K562 (cell line): Measurements from ENCODE around the gene USP10. TPM values are rescaled to one million over a fixed set of nuclear protein-coding genes. Genes with fewer than 3 reads are reported as not detected.

Experiments
- CBX8 ChIP-seq: fragments of 200-600 bp; sonication (generic); IDR thresholded peaks from 2 replicates; pipeline ENCODE4 v1.6.1; 2012; ENCODE audit warnings: borderline replicate concordance, mixed run types, low read depth, mild to moderate bottlenecking, moderate library complexity, mixed read lengths, low read length, control low read depth, inconsistent platforms; ENCODE audit not compliant: poor library complexity, severe bottlenecking; ENCODE audit errors: extremely low read depth
- CHCHD3 ChIP-seq: fragments of 250-450 bp; sonication (Bioruptor Pico); IDR thresholded peaks from 2 replicates; pipeline ENCODE4 v2.1.2; 2022; ENCODE audit warnings: mild to moderate bottlenecking
- DDX20 ChIP-seq: fragments of 450-650 bp; IDR thresholded peaks from 2 replicates; pipeline ENCODE4 v1.6.1; 2016; ENCODE audit warnings: missing genetic modification characterization, low read depth, mild to moderate bottlenecking, missing compliant biosample characterization, moderate library complexity
- E2F4 ChIP-seq: sonication (generic); formaldehyde crosslinking; IDR thresholded peaks from 2 replicates; pipeline ENCODE4 v1.8.0; 2022; ENCODE audit warnings: mild to moderate bottlenecking, low read depth, missing genetic modification reagents
- GTF2B ChIP-seq: IDR thresholded peaks from 2 replicates; pipeline ENCODE4 v1.6.1; 2011; ENCODE audit not compliant: insufficient read length; ENCODE audit errors: extremely low read depth
- HINFP ChIP-seq: fragments of 450-650 bp; conservative IDR thresholded peaks from 2 replicates; pipeline ENCODE4 v1.6.1; 2016; ENCODE audit warnings: missing genetic modification characterization, low read depth, mild to moderate bottlenecking, control low read depth, missing compliant biosample characterization
- JUNB ChIP-seq: fragments of 450-650 bp; formaldehyde crosslinking; conservative IDR thresholded peaks from 2 replicates; pipeline ENCODE4 v1.4.0; 2020; ENCODE audit warnings: mild to moderate bottlenecking
- SIRT6 ChIP-seq: IDR thresholded peaks from one replicate; pipeline ENCODE4 v1.6.1; 2012; ENCODE audit warnings: low read depth, mild to moderate bottlenecking, control low read depth, inconsistent platforms, low read length, moderate library complexity
- SMARCA4 ChIP-seq: fragments of 450-650 bp; IDR thresholded peaks from 2 replicates; pipeline ENCODE4 v1.6.1; 2016
- SMARCE1 ChIP-seq: fragments of 450-650 bp; IDR thresholded peaks from 2 replicates; pipeline ENCODE4 v1.7.1; 2016; ENCODE audit warnings: mild to moderate bottlenecking
- polyA plus RNA-seq, 8 experiments: library from polyadenylated mRNA; depleted of rRNA in 4 of 8; stranded (reverse) in 5 of 8; unstranded in 3 of 8; fragments of >200 nt; fragmentation: Nextera tagmentation in 2 of 8; fragmentation: Illumina TruSeq in 1 of 8; extraction: Ambion mirVana in 2 of 8; extraction: Trizol in 1 of 8; gene quantifications; 2 replicates each; pipeline versions ENCODE4 v1.2.1 to v1.2.3, GENCODE V29; 2011 to 2014; ENCODE audit warnings: inconsistent platforms in 1 of 8, missing spikeins in 1 of 8
- total RNA-seq, 7 experiments: library from RNA; depleted of rRNA in 6 of 7; stranded (reverse); fragments of >200 nt in 6 of 7; fragmentation: Illumina TruSeq in 2 of 7; extraction: Trizol in 2 of 7; gene quantifications; 2 replicates each; pipeline versions ENCODE4 v1.2.1 to v1.2.3, GENCODE V29; 2011 to 2021; ENCODE audit warnings: low replicate concordance in 1 of 7

The USP10 gene
- total and polyA plus RNA-seq, 9 of the 15 experiments (the other 6 are each of a cell fraction or from before 2014, with no cell fraction given): 61.7 to 197 (median 116) TPM

DNA sequence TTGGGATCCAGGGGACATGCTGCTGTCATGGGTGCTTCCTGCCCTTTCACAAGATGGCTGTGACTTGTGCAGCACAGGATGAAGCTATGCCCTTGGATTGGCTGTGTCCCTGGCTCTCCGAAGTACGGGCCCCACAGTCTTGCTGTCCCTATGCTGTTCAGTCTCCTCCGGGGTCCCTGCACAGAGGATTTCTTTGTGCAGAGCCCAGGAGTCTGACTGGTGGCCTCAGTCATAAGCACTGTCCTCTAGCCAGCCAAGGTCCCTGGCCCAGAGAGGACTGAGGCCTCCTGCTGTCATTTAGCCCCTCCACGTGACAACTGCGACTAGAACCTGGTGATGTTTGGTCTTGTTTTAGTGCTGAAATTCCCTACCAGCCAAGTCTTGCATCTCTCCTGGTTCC lies 77.6 kb downstream of the USP10 start (continued):
- TF ChIP-seq SMARCA4: no peak
- no peak for TF ChIP-seq GTF2B
- no peak for TF ChIP-seq DDX20
- TF ChIP-seq CBX8: no peak
- no peak for TF ChIP-seq CHCHD3
- no peak for TF ChIP-seq SMARCE1
- TF ChIP-seq SIRT6: no peak
- no peak for TF ChIP-seq JUNB (CRISPR knock-in tag)
- no peak for TF ChIP-seq E2F4
- no peak for TF ChIP-seq HINFP (tag)
- TF ChIP-seq, all 486 proteins: peak for 0
